ENCODE results near the gene FAAP100.

Gene FAAP100

GRCh38 chr17:81514489-81514738, 37.7 kb downstream of the FAAP100 start:
- Histone ChIP-seq H3K27me3 (ENCODE audit: insufficient read depth, poor library complexity, severe bottlenecking) (peaks cover 2% of the 10 kb centered on the region), H3K27ac (replicated peaks) (peak overlapping the region; percentile 98), H3K4me3 (replicated peaks; ENCODE audit: insufficient read depth, low read length) (peak overlapping the region; percentile 75)
- TF ChIP-seq POLR2AphosphoS5 (IDR thresholded peaks at IDR 0.05; ENCODE audit: low read depth) = no peak
- TF ChIP-seq SPI1 (IDR thresholded peaks at IDR 0.05; ENCODE audit: borderline replicate concordance, low read depth) = no peak
- TF ChIP-seq REST (IDR thresholded peaks at IDR 0.05; ENCODE audit: insufficient replicate concordance, low read depth) = no peak
- TF ChIP-seq CTCF (IDR thresholded peaks at IDR 0.05; ENCODE audit: insufficient read depth, low read length) = no peak
- TF ChIP-seq GABPA (IDR thresholded peaks at IDR 0.05; ENCODE audit: low read depth) = no peak
- DNase-seq (ENCODE audit: low read depth in 1 of 2, low spot score in 1 of 2) = no peak

- H3K4me3 ChIP-seq (replicated peaks; ENCODE audit: insufficient read depth, low read length) = peak overlapping the region; percentile 75
- H3K27ac ChIP-seq (replicated peaks) = peak overlapping the region; percentile 98
- peak; percentile 49 to 60 for DNase-seq (ENCODE audit: low read depth in 1 of 2, low spot score in 1 of 2)
- H3K27me3 ChIP-seq (ENCODE audit: insufficient read depth, poor library complexity, severe bottlenecking) = no peaks in the 10 kb centered on the region
- TF ChIP-seq CTCF (IDR thresholded peaks at IDR 0.05; ENCODE audit: insufficient read depth, low read length) = no peak
- TF ChIP-seq GABPA (IDR thresholded peaks at IDR 0.05; ENCODE audit: low read depth) = no peak
- no peak for TF ChIP-seq REST (IDR thresholded peaks at IDR 0.05; ENCODE audit: insufficient replicate concordance, low read depth)
- TF ChIP-seq SPI1 (IDR thresholded peaks at IDR 0.05; ENCODE audit: borderline replicate concordance, low read depth) = no peak
- no peak; the same call in 1 of the 2 replicates for TF ChIP-seq POLR2AphosphoS5 (IDR thresholded peaks at IDR 0.05; ENCODE audit: low read depth)
Observed at GRCh38 chr17:81513753-81514488, 38.2 kb downstream of the FAAP100 start.

GRCh38 chr17:81513372-81513752, 38.8 kb downstream of the FAAP100 start:
- Histone ChIP-seq H3K4me3 (replicated peaks; ENCODE audit: insufficient read depth, low read length) (peak overlapping the region; percentile 75), H3K27ac (replicated peaks) (peak overlapping the region; percentile 98), H3K27me3 (ENCODE audit: insufficient read depth, poor library complexity, severe bottlenecking) (no peaks in the 10 kb centered on the region)
- peak in 1 of 2 experiments; percentile 70 for DNase-seq (ENCODE audit: low read depth in 1 of 2, low spot score in 1 of 2)
- TF ChIP-seq CTCF (IDR thresholded peaks at IDR 0.05; ENCODE audit: insufficient read depth, low read length) (no peak), SPI1 (IDR thresholded peaks at IDR 0.05; ENCODE audit: borderline replicate concordance, low read depth) (no peak), REST (IDR thresholded peaks at IDR 0.05; ENCODE audit: insufficient replicate concordance, low read depth) (no peak), GABPA (IDR thresholded peaks at IDR 0.05; ENCODE audit: low read depth) (no peak)

Data from HL-60 (cell line).